ENCODE measurements around the gene TMEM107.

GRCh38 chr17:8190506-8190905 is 14.3 kb upstream of the TMEM107 start:
- TF ChIP-seq CTCF (conservative IDR thresholded peaks at IDR 0.05 in 1 of 2, IDR thresholded peaks at IDR 0.05 in 1 of 2; ENCODE audit: low read depth in 1 of 2, low read length in 2 of 2): no peak
- TF ChIP-seq EZH2 (IDR thresholded peaks at IDR 0.05; ENCODE audit: low read length, missing control alignments): no peak

Measured in fibroblast of lung (primary cell).